DMS 273 (cell line): Measurements from ENCODE around the gene ARHGAP42.

ENCODE experiments used
- DNase-seq: peaks from one replicate; lab custom pipeline; 2025; ENCODE audit not compliant: unreplicated experiment; lab: John Stamatoyannopoulos, UW

ARHGAP42 gene

GRCh38 chr11:100908746-100909145 is 221.7 kb downstream of the ARHGAP42 start:
- no peak for DNase-seq

GRCh38 chr11:100910808-100911207 is 223.7 kb downstream of the ARHGAP42 start:
- DNase-seq, result no peak

GRCh38 chr11:100914415-100915110 is 227.5 kb downstream of the ARHGAP42 start:
- peak; percentile 18 for DNase-seq

- DNase-seq, result peak; percentile 63
Measured at GRCh38 chr11:100918551-100919500, 231.7 kb downstream of the ARHGAP42 start.

GRCh38 chr11:100920593-100920992 is 233.5 kb downstream of the ARHGAP42 start:
- no peak for DNase-seq

GRCh38 chr11:100922121-100922520 is 235.0 kb downstream of the ARHGAP42 start:
- no peak for DNase-seq

- DNase-seq, result no peak
Measured at GRCh38 chr11:100923555-100923954, 236.5 kb downstream of the ARHGAP42 start.

- DNase-seq, result no peak
Measured at GRCh38 chr11:100925935-100926334, 238.8 kb downstream of the ARHGAP42 start.

GRCh38 chr11:100927579-100927978 is 240.5 kb downstream of the ARHGAP42 start:
- no peak for DNase-seq

GRCh38 chr11:100928426-100928825 is 241.3 kb downstream of the ARHGAP42 start:
- no peak for DNase-seq

- no peak for DNase-seq
Measured at GRCh38 chr11:100929377-100929776, 242.3 kb downstream of the ARHGAP42 start.

GRCh38 chr11:100930185-100930778 is 243.2 kb downstream of the ARHGAP42 start:
- peak; percentile 75 for DNase-seq

- peak; percentile 40 for DNase-seq
Measured at GRCh38 chr11:100932474-100933100, 245.5 kb downstream of the ARHGAP42 start.

- no peak for DNase-seq
Measured at GRCh38 chr11:100936781-100937180, 249.7 kb downstream of the ARHGAP42 start.

- peak; percentile 9 for DNase-seq
Measured at GRCh38 chr11:100939571-100939970, 252.5 kb downstream of the ARHGAP42 start.

GRCh38 chr11:100940111-100940510 is 253.0 kb downstream of the ARHGAP42 start:
- no peak for DNase-seq

GRCh38 chr11:100941033-100941432 is 253.9 kb downstream of the ARHGAP42 start:
- no peak for DNase-seq

- peak; percentile 11 for DNase-seq
Measured at GRCh38 chr11:100942016-100942415, 254.9 kb downstream of the ARHGAP42 start.

GRCh38 chr11:100948936-100949335 is 261.8 kb downstream of the ARHGAP42 start:
- DNase-seq, result no peak

GRCh38 chr11:100949443-100949842 is 262.4 kb downstream of the ARHGAP42 start:
- DNase-seq, result no peak

- DNase-seq, result no peak
Measured at GRCh38 chr11:100955318-100955717, 268.2 kb downstream of the ARHGAP42 start.
